ENCODE measurements around the gene DKK3.

The DKK3 gene

GRCh38 chr11:11985954-11986949, 22.2 kb downstream of the DKK3 start:
- TF ChIP-seq, protein P1, sequence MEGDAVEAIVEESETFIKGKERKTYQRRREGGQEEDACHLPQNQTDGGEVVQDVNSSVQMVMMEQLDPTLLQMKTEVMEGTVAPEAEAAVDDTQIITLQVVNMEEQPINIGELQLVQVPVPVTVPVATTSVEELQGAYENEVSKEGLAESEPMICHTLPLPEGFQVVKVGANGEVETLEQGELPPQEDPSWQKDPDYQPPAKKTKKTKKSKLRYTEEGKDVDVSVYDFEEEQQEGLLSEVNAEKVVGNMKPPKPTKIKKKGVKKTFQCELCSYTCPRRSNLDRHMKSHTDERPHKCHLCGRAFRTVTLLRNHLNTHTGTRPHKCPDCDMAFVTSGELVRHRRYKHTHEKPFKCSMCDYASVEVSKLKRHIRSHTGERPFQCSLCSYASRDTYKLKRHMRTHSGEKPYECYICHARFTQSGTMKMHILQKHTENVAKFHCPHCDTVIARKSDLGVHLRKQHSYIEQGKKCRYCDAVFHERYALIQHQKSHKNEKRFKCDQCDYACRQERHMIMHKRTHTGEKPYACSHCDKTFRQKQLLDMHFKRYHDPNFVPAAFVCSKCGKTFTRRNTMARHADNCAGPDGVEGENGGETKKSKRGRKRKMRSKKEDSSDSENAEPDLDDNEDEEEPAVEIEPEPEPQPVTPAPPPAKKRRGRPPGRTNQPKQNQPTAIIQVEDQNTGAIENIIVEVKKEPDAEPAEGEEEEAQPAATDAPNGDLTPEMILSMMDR (conservative IDR thresholded peaks at IDR 0.05; ENCODE audit: low read depth, low read length): no peak
- no peak overlapping the region for H3K4me3 ChIP-seq (ENCODE audit: low read length)
- DNase-seq (ENCODE audit: low read depth): no peak

GRCh38 chr11:11985016-11985715, 23.3 kb downstream of the DKK3 start:
- TF ChIP-seq, protein P1 (conservative IDR thresholded peaks at IDR 0.05; ENCODE audit: low read depth, low read length): no peak
- no peak overlapping the region for H3K4me3 ChIP-seq (ENCODE audit: low read length)
- DNase-seq (ENCODE audit: low read depth): no peak

DNA sequence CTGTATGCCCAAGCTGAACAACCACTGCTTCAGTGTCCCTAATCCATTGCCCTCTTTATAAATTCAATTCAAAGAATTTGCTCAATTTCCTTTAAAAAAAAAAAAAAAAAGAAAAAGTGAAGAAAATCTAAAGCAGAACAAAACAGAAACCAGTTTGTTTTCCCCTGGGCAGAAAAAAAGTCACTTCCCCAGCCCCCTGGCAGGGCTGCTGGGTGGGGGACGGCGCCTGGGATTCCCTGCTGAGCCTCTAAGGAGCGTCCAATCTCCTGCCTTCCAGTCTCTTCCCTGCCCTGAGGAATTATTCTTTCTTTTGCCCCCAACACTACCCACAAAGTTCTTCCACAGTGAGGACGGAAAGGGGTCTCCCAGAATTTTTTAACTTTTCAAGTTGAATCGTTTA, 23.9 kb downstream of the DKK3 start:
- H3K4me3 ChIP-seq (ENCODE audit: low read length): no peak overlapping the region
- TF ChIP-seq, protein P1 (conservative IDR thresholded peaks at IDR 0.05; ENCODE audit: low read depth, low read length): no peak
- DNase-seq (ENCODE audit: low read depth): no peak

DNA sequence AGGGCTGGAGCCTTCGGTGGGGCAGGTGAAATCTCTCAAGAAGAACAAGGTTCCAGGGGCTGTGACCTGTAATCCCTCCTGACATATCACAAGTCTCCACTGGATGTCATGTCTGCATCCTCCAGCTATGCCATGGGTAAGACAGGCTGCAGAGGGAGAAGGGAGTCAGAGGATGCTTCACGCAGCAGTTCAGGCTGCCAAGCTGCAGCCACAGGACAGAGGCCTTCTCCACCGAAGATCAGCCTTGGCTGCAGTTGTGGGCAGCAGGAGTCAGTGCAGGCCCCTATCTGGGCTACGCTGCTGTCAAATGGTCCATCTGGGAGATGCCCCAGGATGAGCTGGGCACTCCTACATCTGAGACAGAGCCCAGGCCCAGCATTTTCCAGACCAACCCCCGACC, 25.0 kb downstream of the DKK3 start:
- TF ChIP-seq, protein P1 (conservative IDR thresholded peaks at IDR 0.05; ENCODE audit: low read depth, low read length): no peak
- DNase-seq (ENCODE audit: low read depth): no peak

GRCh38 chr11:11982975-11983374, 25.5 kb downstream of the DKK3 start:
- no peak overlapping the region for H3K4me3 ChIP-seq (ENCODE audit: low read length)
- TF ChIP-seq, protein P1 (conservative IDR thresholded peaks at IDR 0.05; ENCODE audit: low read depth, low read length): no peak
- DNase-seq (ENCODE audit: low read depth): no peak

More for the DNA sequence above, 25.0 kb downstream of the DKK3 start:
- no peak overlapping the region for H3K4me3 ChIP-seq (ENCODE audit: low read length)

DNA sequence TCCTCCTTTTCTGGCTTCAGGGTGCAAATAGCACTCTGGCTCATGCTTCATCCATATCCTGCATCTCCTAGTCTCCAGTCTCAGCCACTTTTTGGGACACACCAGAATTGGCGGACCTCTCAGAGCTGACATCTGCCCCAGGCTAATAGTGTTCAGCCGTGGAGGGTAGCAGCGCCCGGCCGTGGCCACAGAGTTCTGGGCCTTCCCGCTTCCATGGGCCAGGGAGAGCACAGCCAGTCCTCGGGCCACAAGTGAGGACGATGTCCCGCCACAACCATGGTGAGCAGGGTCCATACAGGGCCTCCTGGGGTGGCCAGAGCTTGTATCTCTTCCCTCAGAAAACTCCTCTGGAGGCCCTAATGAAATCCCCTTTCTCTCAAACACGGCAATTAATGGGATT, 26.0 kb downstream of the DKK3 start:
- DNase-seq (ENCODE audit: low read depth): no peak
- H3K4me3 ChIP-seq (ENCODE audit: low read length): no peak overlapping the region
- TF ChIP-seq, protein P1 (conservative IDR thresholded peaks at IDR 0.05; ENCODE audit: low read depth, low read length): no peak
